HepG2 (cell line): ENCODE measurements around the gene PCSK7. TPM values are rescaled to one million over a fixed set of nuclear protein-coding genes. Genes with fewer than 3 reads are reported as not detected.

Experiments used
- ATAC-seq: fragments of 200-7000 bp; cut with Tn5 transposase; 3 replicates; pipeline ENCODE4 v1.9.1; 2020; ENCODE audit warnings: mild to moderate bottlenecking, moderate library complexity
- BruUV-seq: library from RNA; stranded (reverse); fragments of 400-500 nt; replicated peaks from 2 replicates; lab custom pipeline; 2021; lab: Mats Ljungman, UMichigan
- CTCF ChIA-PET: fragments of 300-600 bp; formaldehyde crosslinking; extraction: SDS; loops from one replicate; lab custom pipeline; 2021; ENCODE audit warnings: low total read pairs, inconsistent platforms, low intra/inter-chr PET ratio; lab: Yijun Ruan, JAX
- POLR2A ChIA-PET: fragments of 350-600 bp; sonication (Branson Sonifier 250); formaldehyde crosslinking; loops from one replicate; lab custom pipeline; 2020; ENCODE audit warnings: antibody characterized with exemption, inconsistent platforms; lab: Yijun Ruan, JAX
- DNase-seq: peaks from one replicate; pipeline ENCODE4 v3.0.0-alpha.2; 2015; ENCODE audit warnings: low spot score
- FAIRE-seq: peaks from 3 replicates; lab custom pipeline; 2011; peaks lifted over from hg19 to GRCh38; lab: Jason Lieb, UNC
- H2AFZ ChIP-seq: one replicate; pipeline ENCODE4 v1.6.1; 2011; ENCODE audit warnings: low read length, inconsistent platforms
- H3K27ac ChIP-seq: fragments of 300-600 bp; 3 replicates; pipeline ENCODE4 v1.8.0; 2011; ENCODE audit warnings: mixed run types, mild to moderate bottlenecking, mixed read lengths, low read length, inconsistent platforms; ENCODE audit not compliant: insufficient read depth; ENCODE audit errors: extremely low read length
- H3K27me3 ChIP-seq, 2 experiments: fragments of 200-600 bp in 1 of 2; 2 replicates in 1 of 2; 3 replicates in 1 of 2; pipeline versions ENCODE4 v1.6.0 to v1.8.0; 2011; ENCODE audit warnings: low read length in 2 of 2, mild to moderate bottlenecking in 2 of 2, moderate library complexity in 2 of 2, inconsistent platforms in 1 of 2; ENCODE audit not compliant: insufficient read depth in 2 of 2, control insufficient read depth in 1 of 2
- H3K36me3 ChIP-seq, 2 experiments: fragments of 200-600 bp in 1 of 2; replicated peaks in 1 of 2; 2 replicates in 1 of 2; 3 replicates in 1 of 2; pipeline versions ENCODE4 v1.5.1 to v1.8.0; 2011; ENCODE audit warnings: low read length in 2 of 2, inconsistent platforms in 1 of 2; ENCODE audit not compliant: insufficient read depth in 2 of 2, control insufficient read depth in 1 of 2
- H3K4me1 ChIP-seq: 2 replicates; pipeline ENCODE4 v1.5.1; 2012; ENCODE audit warnings: low read length, inconsistent platforms; ENCODE audit not compliant: insufficient read depth
- H3K4me2 ChIP-seq: 2 replicates; pipeline ENCODE4 v1.6.0; 2011; ENCODE audit warnings: low read depth, low read length, inconsistent platforms
- H3K4me3 ChIP-seq, 3 experiments: fragments of 200-600 bp in 1 of 3; sonication (generic), shearing (Covaris generic) in 1 of 3; replicated peaks in 1 of 3; 2 replicates each; pipeline ENCODE4 v1.5.1; 2011 to 2016; ENCODE audit warnings: low read length in 3 of 3, inconsistent platforms in 2 of 3, low read depth in 2 of 3, mild to moderate bottlenecking in 2 of 3, control low read depth in 1 of 3, mixed read lengths in 1 of 3; ENCODE audit not compliant: insufficient read depth in 1 of 3
- H3K79me2 ChIP-seq: one replicate; pipeline ENCODE4 v1.6.1; 2011; ENCODE audit warnings: low read length, inconsistent platforms; ENCODE audit not compliant: insufficient read depth
- H3K9ac ChIP-seq: 2 replicates; pipeline ENCODE4 v1.6.0; 2011; ENCODE audit warnings: mild to moderate bottlenecking, low read depth, low read length, inconsistent platforms; ENCODE audit not compliant: insufficient read depth
- H3K9me3 ChIP-seq: 2 replicates; pipeline ENCODE4 v1.5.1; 2012; ENCODE audit warnings: mild to moderate bottlenecking, low read length
- H4K20me1 ChIP-seq: 2 replicates; pipeline ENCODE4 v1.6.0; 2011; ENCODE audit warnings: inconsistent platforms, mild to moderate bottlenecking, low read length, moderate library complexity; ENCODE audit not compliant: insufficient read depth
- POLR2AphosphoS5 ChIP-seq: IDR thresholded peaks from 2 replicates; pipeline ENCODE4 v1.6.1; 2012; ENCODE audit warnings: low read depth, low read length
- RBM22 ChIP-seq: fragments of 200-400 bp; formaldehyde crosslinking; optimal IDR thresholded peaks from 2 replicates; pipeline ENCODE3; 2017; ENCODE audit warnings: mild to moderate bottlenecking, low read length, moderate library complexity
- RELA ChIP-seq: sonication (generic); formaldehyde crosslinking; IDR thresholded peaks from 2 replicates; pipeline ENCODE4 v1.4.0; 2020; ENCODE audit warnings: missing genetic modification reagents
- XBP1 ChIP-seq: sonication (generic); formaldehyde crosslinking; IDR thresholded peaks from 2 replicates; pipeline ENCODE4 v1.5.0; 2020; ENCODE audit warnings: missing genetic modification reagents
- ZHX2 ChIP-seq, 2 experiments: sonication (generic) in 1 of 2; formaldehyde crosslinking in 1 of 2; IDR thresholded peaks; 2 replicates each; pipeline versions ENCODE4 v1.6.1 to v1.9.0; 2014 to 2022; ENCODE audit warnings: antibody characterized with exemption in 1 of 2, borderline replicate concordance in 1 of 2, inconsistent platforms in 1 of 2, low read depth in 1 of 2, missing genetic modification reagents in 1 of 2
- ZNF644 ChIP-seq: IDR thresholded peaks from 2 replicates; pipeline ENCODE4 v1.6.1; 2016; ENCODE audit warnings: low read depth
- WGBS: methylation state at CpG from one replicate; pipeline ENCODE4 v1.1.6; 2017; ENCODE audit warnings: low lambda C conversion rate; 5-methylcytosine and 5-hydroxymethylcytosine counted together
- in situ Hi-C: cut with HindIII; loops from 2 replicates; pipeline ENCODE4 v1.10.0; 2017; ENCODE audit warnings: low pct_unique_long_range_greater_than_20kb; ENCODE audit not compliant: extremely low pct_ligation_motif_present
- intact Hi-C: fragments of 100-400 bp; cut with micrococcal nuclease; formaldehyde crosslinking; loops from one replicate; pipeline ENCODE4 v1.10.0; 2022; ENCODE audit not compliant: unreplicated experiment
- polyA plus RNA-seq, 8 experiments: library from polyadenylated mRNA; depleted of rRNA in 3 of 8; stranded (reverse) in 7 of 8; unstranded in 1 of 8; fragments of >200 nt; fragmentation: Illumina TruSeq in 4 of 8; extraction: Trizol in 4 of 8; gene quantifications; 2 replicates each; pipeline versions ENCODE4 v1.2.1 to v1.2.3, GENCODE V29; 2011 to 2016; ENCODE audit warnings: low read depth in 4 of 8, missing spikeins in 1 of 8, mixed read lengths in 1 of 8; ENCODE audit not compliant: insufficient read depth in 1 of 8
- total RNA-seq, 5 experiments: library from RNA; depleted of rRNA; stranded (reverse); fragments of >200 nt; fragmentation: Illumina TruSeq; extraction: Trizol; gene quantifications; 2 replicates each; pipeline ENCODE4 v1.2.3, GENCODE V29; 2016; ENCODE audit warnings: low read depth in 1 of 5
- TF ChIP-seq, protein P1 (sequence below), 2 experiments: IDR thresholded peaks; 2 replicates each; pipeline ENCODE4 v1.6.1; 2011 to 2012; ENCODE audit warnings: low read length in 2 of 2, borderline replicate concordance in 1 of 2, low read depth in 1 of 2, mild to moderate bottlenecking in 1 of 2, moderate library complexity in 1 of 2

PCSK7 gene
- total and polyA plus RNA-seq, 2 of the 13 experiments (the other 11 are each of a cell fraction or from before 2014, with no cell fraction given), result 13.4 to 13.8 TPM

DNA sequence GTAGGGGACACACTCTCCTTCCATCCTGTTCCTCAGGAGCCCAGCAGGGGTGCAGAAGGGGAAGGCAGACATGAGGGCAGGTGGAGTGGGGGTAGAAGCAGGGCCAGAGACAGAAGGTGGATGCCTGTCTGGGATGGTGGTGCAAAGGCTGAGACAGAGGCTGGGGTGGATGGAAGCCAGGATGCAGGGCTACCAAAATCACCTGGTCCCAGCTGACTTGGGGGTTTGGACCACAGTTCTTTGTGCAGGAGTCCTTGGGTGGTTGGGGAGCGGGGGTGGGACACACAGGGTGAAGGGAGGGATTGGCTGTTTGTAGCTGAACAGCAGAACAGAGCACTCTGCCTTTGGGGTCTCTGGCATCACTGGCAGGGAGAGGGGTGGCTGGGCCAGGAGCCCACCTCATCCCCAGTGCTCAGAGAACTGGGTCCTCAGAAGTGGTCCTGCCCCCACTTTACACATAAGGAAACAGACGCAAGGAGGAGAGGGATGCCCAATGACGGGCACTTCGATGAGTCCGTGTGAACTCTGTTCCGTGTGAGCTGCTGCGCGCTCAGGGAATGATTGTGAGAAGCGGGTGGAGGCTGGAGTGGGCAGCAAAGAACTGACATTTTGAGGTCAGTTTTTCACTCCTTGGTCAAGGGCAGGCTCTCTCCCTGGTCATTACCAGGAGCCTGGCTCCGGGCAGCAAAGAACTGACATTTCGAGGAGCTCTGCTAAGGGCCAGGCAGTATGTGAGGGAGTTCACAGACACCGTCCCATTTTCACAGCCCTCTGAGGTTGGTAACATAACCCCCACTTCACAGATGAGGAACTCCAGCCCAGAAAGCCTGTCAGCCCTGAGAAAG is 30.8 kb downstream of the PCSK7 start (continued):
- TF ChIP-seq RELA (CRISPR knock-in tag), result no peak
- TF ChIP-seq RBM22, result no peak

- Histone ChIP-seq H4K20me1 (no peaks in the 10 kb centered on the region), H3K27me3 (no peaks in the 10 kb centered on the region), H3K79me2 (no peaks in the 10 kb centered on the region), H3K36me3 (peaks cover 0 to 3% of the 10 kb centered on the region in 2 experiments; a peak in 1 of 5 replicates), H2AFZ (no peak overlapping the region), H3K4me2 (no peak overlapping the region), H3K27ac (no peak overlapping the region), H3K9ac (no peak overlapping the region), H3K9me3 (no peaks in the 10 kb centered on the region), H3K4me3 (no peak overlapping the region; a peak in 1 of 6 replicates), H3K4me1 (peaks cover 9% of the 10 kb centered on the region)
- intact Hi-C loops (no loop called here), in situ Hi-C loops (no loop called here)
- DNase-seq (no peak), ATAC-seq (no peak; the same call in 2 of the 3 replicates), FAIRE-seq (no peak)
- POLR2A ChIA-PET, result no interaction called here
- BruUV-seq, result no TSS peak
- 46% methylated on average over 8 of the region's 13 CpGs for WGBS
- CTCF ChIA-PET, result no interaction called here
- TF ChIP-seq XBP1 (CRISPR knock-in tag) (no peak), POLR2AphosphoS5 (no peak), ZNF644 (CRISPR knock-in tag) (no peak), ZHX2 (IDR thresholded peaks at IDR 0.05; ENCODE audit: low read depth) (no peak), ZHX2 (CRISPR knock-in tag; IDR thresholded peaks at IDR 0.05; ENCODE audit: borderline replicate concordance) (no peak)
- TF ChIP-seq, protein P1, sequence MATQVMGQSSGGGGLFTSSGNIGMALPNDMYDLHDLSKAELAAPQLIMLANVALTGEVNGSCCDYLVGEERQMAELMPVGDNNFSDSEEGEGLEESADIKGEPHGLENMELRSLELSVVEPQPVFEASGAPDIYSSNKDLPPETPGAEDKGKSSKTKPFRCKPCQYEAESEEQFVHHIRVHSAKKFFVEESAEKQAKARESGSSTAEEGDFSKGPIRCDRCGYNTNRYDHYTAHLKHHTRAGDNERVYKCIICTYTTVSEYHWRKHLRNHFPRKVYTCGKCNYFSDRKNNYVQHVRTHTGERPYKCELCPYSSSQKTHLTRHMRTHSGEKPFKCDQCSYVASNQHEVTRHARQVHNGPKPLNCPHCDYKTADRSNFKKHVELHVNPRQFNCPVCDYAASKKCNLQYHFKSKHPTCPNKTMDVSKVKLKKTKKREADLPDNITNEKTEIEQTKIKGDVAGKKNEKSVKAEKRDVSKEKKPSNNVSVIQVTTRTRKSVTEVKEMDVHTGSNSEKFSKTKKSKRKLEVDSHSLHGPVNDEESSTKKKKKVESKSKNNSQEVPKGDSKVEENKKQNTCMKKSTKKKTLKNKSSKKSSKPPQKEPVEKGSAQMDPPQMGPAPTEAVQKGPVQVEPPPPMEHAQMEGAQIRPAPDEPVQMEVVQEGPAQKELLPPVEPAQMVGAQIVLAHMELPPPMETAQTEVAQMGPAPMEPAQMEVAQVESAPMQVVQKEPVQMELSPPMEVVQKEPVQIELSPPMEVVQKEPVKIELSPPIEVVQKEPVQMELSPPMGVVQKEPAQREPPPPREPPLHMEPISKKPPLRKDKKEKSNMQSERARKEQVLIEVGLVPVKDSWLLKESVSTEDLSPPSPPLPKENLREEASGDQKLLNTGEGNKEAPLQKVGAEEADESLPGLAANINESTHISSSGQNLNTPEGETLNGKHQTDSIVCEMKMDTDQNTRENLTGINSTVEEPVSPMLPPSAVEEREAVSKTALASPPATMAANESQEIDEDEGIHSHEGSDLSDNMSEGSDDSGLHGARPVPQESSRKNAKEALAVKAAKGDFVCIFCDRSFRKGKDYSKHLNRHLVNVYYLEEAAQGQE (IDR thresholded peaks at IDR 0.05; ENCODE audit: borderline replicate concordance in 1 of 2, low read depth in 1 of 2, low read length in 2 of 2), result no peak
Measured at GRCh38 chr11:117199916-117200812, 31.7 kb downstream of the PCSK7 start.
